Adrenal gland (tissue), 12 donors: ENCODE results near the gene PRDM11. TPM values are rescaled to one million over a fixed set of nuclear protein-coding genes. Genes with fewer than 3 reads are reported as not detected.

Experiments
- DNase-seq, 7 donors: peaks; one replicate each; pipeline ENCODE4 v3.0.0-alpha.2; 2019 to 2020
- H3K27ac ChIP-seq, 5 donors: fragments of 200-600 bp; sonication (generic) in 4 of 5; 1 replicate in 3 of 5; 2 replicates in 2 of 5; pipeline versions ENCODE4 v1.5.1 to v1.8.0; 2016 to 2020; ENCODE audit warnings: mild to moderate bottlenecking in 1 of 5
- H3K27me3 ChIP-seq: fragments of 200-600 bp; 2 replicates; pipeline ENCODE4 v1.8.0; 2021
- H3K36me3 ChIP-seq, 2 donors: fragments of 200-600 bp; replicated peaks in 1 of 2; 1 replicate in 1 of 2; 2 replicates in 1 of 2; pipeline versions ENCODE4 v1.5.1 to v1.8.0; 2018 to 2022
- H3K4me1 ChIP-seq, 2 donors: fragments of 200-600 bp; replicated peaks in 1 of 2; 1 replicate in 1 of 2; 2 replicates in 1 of 2; pipeline versions ENCODE4 v1.5.1 to v1.8.0; 2018 to 2021
- H3K4me3 ChIP-seq, 4 donors: fragments of 200-600 bp; sonication (generic) in 3 of 4; one replicate each; pipeline ENCODE4 v1.5.1; 2016 to 2018
- H3K9me3 ChIP-seq, 3 donors: fragments of 200-600 bp; sonication (generic) in 1 of 3; replicated peaks in 1 of 3; 1 replicate in 2 of 3; 2 replicates in 1 of 3; pipeline versions ENCODE4 v1.5.1 to v1.8.0; 2016 to 2021
- POLR2A ChIP-seq, 2 donors: fragments of 450-650 bp; IDR thresholded peaks; one replicate each; pipeline ENCODE4 v1.6.1; 2017; ENCODE audit warnings: antibody characterized with exemption in 2 of 2, mild to moderate bottlenecking in 2 of 2, moderate library complexity in 1 of 2
- WGBS, 4 donors: extraction: QIAGEN DNeasy Blood & Tissue Kit in 2 of 4; methylation state at CpG; one replicate each; pipeline versions ENCODE4 v1.1.5 to v1.1.7; 2013 to 2017; 5-methylcytosine and 5-hydroxymethylcytosine counted together
- intact Hi-C, 2 donors: fragments of 100-400 bp; cut with DNase I; formaldehyde crosslinking; loops; one replicate each; pipeline versions ENCODE4 v1.14.1 to v1.15.0; 2022 to 2023
- polyA plus RNA-seq, 3 donors: library from polyadenylated mRNA; stranded (reverse); fragments of 200-250 nt in 2 of 3; fragments of 350-450 nt in 1 of 3; fragmentation: Illumina TruSeq in 1 of 3; extraction: RNeasy Lipid Tissue Mini Kit (QIAGEN cat#74804) in 1 of 3; gene quantifications; one replicate each; pipeline ENCODE4 v1.2.3, GENCODE V29; 2013 to 2014
- total RNA-seq, 9 donors: library from RNA; depleted of rRNA in 4 of 9; stranded (reverse); fragments of >200 nt in 4 of 9; fragments of 120-200 nt in 1 of 9; fragmentation: NEBNext Ultra II Directional in 1 of 9; extraction: Animal tissue kit (Norgen Biotek cat#: 25700) in 1 of 9; gene quantifications; one replicate each; pipeline versions ENCODE4 v1.1.0 to v1.2.4, GENCODE V29; 2013 to 2023
- TF ChIP-seq, protein P1 (sequence below), 6 experiments: fragments of 450-650 bp in 4 of 6; fragments of 200-600 bp in 2 of 6; sonication (generic) in 1 of 6; IDR thresholded peaks; 1 replicate in 5 of 6; 2 replicates in 1 of 6; pipeline versions ENCODE4 v1.5.1 to v1.8.0; 2016 to 2021; ENCODE audit warnings: antibody characterized with exemption in 6 of 6, mild to moderate bottlenecking in 2 of 6, moderate library complexity in 1 of 6
- donor health status: healthy with polysubstance abuse.
- donor health status: Bipolar disorder and iron deficiency.
- donor health status: DM: yes; HTN: yes; CAD: no.
- donor health status: DM: no; HTN: no; CAD: no.
- donor health status: DM: no; HTN: no; CAD: no.
- donor health status: DM: yes; HTN: yes; CAD: no.

PRDM11 gene
- total and polyA plus RNA-seq, 12 donors: 3.3 to 16.9 (median 11.9) TPM

DNA sequence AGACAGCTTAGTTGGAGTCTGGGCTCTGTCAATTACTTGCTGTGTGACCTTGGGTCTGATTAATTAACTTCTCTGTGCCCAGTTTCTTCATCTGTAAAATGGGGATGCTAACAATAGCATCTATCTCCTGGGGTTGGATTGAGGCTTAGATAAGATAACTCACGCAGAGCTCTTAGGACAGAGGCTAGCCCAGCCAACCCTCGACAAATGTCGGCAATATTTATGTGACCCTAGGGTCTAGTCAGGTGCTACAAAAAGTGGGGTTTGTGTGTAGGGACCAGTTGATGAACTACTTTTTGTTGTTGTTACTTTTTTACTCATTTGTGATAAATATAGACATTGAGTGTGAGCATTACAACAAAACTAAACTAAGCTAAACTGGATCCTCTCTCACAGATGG is 117.3 kb downstream of the PRDM11 start:
- Histone ChIP-seq H3K4me1 (peaks cover 0 to 2% of the 10 kb centered on the region in 2 donors), H3K4me3 (no peak overlapping the region), H3K27ac (no peak overlapping the region), H3K27me3 (no peaks in the 10 kb centered on the region), H3K9me3 (no peaks in the 10 kb centered on the region), H3K36me3 (no peaks in the 10 kb centered on the region)
- WGBS, 4 donors: 83 to 91% (median 85%) methylated on average over 3 of the region's 3 CpGs
- intact Hi-C loops: no loop called here
- TF ChIP-seq, protein P1, sequence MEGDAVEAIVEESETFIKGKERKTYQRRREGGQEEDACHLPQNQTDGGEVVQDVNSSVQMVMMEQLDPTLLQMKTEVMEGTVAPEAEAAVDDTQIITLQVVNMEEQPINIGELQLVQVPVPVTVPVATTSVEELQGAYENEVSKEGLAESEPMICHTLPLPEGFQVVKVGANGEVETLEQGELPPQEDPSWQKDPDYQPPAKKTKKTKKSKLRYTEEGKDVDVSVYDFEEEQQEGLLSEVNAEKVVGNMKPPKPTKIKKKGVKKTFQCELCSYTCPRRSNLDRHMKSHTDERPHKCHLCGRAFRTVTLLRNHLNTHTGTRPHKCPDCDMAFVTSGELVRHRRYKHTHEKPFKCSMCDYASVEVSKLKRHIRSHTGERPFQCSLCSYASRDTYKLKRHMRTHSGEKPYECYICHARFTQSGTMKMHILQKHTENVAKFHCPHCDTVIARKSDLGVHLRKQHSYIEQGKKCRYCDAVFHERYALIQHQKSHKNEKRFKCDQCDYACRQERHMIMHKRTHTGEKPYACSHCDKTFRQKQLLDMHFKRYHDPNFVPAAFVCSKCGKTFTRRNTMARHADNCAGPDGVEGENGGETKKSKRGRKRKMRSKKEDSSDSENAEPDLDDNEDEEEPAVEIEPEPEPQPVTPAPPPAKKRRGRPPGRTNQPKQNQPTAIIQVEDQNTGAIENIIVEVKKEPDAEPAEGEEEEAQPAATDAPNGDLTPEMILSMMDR (IDR thresholded peaks at IDR 0.05): no peak
- TF ChIP-seq POLR2A (IDR thresholded peaks at IDR 0.05): no peak
- DNase-seq: no peak

DNA sequence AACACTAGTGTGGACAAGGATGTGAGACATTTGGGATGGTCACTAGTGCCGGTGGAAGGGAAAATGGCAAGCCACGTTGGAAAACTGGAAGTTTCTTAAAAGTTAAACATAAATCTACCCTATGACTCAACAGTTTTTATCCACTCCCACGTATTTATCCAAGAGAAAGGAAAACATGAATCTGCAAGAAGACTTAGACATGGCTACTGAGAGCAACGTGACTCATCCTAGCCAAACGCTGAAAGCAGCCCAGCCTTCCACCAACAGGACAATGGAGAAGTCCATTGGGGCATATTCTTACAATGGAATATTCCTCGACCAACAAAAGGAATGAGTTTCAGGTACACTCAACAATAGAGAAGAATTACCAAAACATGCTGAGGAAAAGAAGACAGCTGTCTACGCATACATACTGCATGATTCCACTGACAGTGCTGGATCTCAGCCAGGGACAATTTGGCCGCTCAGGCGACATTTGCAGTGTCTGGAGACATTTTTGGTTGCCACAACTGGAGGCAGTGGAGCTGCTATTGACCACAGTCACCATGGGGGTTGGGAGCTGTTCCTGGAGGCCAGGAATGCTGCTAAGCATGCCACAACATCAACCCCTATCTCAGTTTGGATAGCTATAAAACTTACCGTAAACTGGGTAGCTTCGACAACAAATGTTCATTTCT is 118.5 kb downstream of the PRDM11 start:
- Histone ChIP-seq H3K4me3 (no peak overlapping the region), H3K9me3 (no peaks in the 10 kb centered on the region), H3K36me3 (no peaks in the 10 kb centered on the region), H3K4me1 (peaks cover 0 to under 1% of the 10 kb centered on the region in 2 donors), H3K27ac (no peak overlapping the region), H3K27me3 (peaks cover 4% of the 10 kb centered on the region)
- intact Hi-C loops: no loop called here
- DNase-seq: peak in 1 of 7 donors; percentile 42
- WGBS, 4 donors: 62 to 71% (median 64%) methylated on average over 11 of the region's 11 CpGs
- no peak for TF ChIP-seq POLR2A (IDR thresholded peaks at IDR 0.05)
- TF ChIP-seq, protein P1 (IDR thresholded peaks at IDR 0.05): no peak

DNA sequence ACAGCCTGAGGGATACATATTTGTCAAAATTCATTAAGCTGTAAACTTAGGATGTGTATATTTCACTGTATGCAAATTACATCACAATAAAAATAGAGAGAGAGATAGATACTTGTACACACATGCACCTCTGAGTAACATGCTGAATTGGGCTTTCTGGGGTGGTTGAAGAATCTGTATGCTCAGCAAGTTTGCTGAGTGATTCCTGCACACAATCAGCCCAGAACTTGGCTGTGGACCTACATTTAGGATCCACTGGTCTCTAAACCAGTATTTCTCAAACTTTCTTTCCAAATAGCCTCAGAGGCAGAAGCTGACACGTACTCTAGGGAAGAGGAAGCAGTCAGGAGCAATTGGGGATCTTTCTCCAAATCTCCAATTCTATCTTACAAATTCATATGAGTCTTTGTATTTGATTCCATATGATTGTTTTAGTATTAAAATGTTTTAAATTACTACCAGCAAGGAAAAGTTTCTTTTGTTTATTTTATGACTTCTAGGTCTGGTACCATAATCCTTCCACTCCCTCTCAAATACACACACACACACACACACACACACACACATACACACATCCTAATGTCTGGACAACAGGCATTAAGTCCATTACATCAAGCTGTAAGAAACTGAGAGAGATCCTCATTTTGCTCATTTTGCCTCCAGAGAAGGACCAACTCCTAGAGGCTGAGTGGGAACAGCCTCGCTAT is 119.7 kb downstream of the PRDM11 start:
- H3K4me1 ChIP-seq: no peaks in the 10 kb centered on the region
- no peak overlapping the region for H3K27ac ChIP-seq
- intact Hi-C loops: no loop called here
- H3K27me3 ChIP-seq: peaks cover 4% of the 10 kb centered on the region
- no peaks in the 10 kb centered on the region for H3K9me3 ChIP-seq
- H3K36me3 ChIP-seq: no peaks in the 10 kb centered on the region
- 87 to 95% (median 87%) methylated on average over 2 of the region's 2 CpGs for WGBS, 4 donors
- DNase-seq: no peak
- TF ChIP-seq, protein P1 (IDR thresholded peaks at IDR 0.05): no peak
- TF ChIP-seq POLR2A (IDR thresholded peaks at IDR 0.05): no peak
- no peak overlapping the region for H3K4me3 ChIP-seq

DNA sequence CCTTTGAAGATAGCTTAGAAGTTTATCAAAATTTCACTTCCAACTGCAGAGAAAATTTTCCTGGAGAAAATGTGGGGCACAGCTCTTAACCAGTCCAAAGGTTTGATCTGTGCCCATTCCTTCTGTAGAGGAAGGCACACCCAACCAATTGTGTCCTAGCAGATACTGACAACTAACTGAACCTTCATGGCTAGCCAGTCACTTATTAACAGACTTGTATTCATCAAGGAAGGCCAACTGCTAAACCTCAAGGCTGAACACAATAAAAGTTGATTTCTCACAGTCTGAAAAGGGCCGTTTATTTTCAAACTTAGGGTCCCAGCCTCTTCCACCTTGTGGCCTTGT is 120.2 kb downstream of the PRDM11 start:
- intact Hi-C loops: no loop called here
- DNase-seq: no peak
- peaks cover 4% of the 10 kb centered on the region for H3K27me3 ChIP-seq
- no peaks in the 10 kb centered on the region for H3K9me3 ChIP-seq
- 76 to 89% (median 84%) methylated on average over 1 of the region's 1 CpG for WGBS, 4 donors
- no peaks in the 10 kb centered on the region for H3K36me3 ChIP-seq
- H3K4me1 ChIP-seq: no peaks in the 10 kb centered on the region
- no peak overlapping the region for H3K4me3 ChIP-seq
- H3K27ac ChIP-seq: no peak overlapping the region
- no peak for TF ChIP-seq POLR2A (IDR thresholded peaks at IDR 0.05)
- TF ChIP-seq, protein P1 (IDR thresholded peaks at IDR 0.05): no peak
